Hepatocyte (in vitro differentiated cells): ENCODE results near the gene CECR2. TPM values are rescaled to one million over a fixed set of nuclear protein-coding genes. Genes with fewer than 3 reads are reported as not detected.

ENCODE experiments used
- DNase-seq: peaks from one replicate; pipeline ENCODE4 v3.0.0-alpha.2; 2016; ENCODE audit warnings: low spot score
- H2AFZ ChIP-seq: fragments of 200-600 bp; sonication (generic); 2 replicates; pipeline ENCODE4 v1.6.0; 2016; ENCODE audit warnings: antibody characterized with exemption, mild to moderate bottlenecking
- H3K27ac ChIP-seq: fragments of 200-600 bp; sonication (generic); 2 replicates; pipeline ENCODE4 v1.5.1; 2016; ENCODE audit warnings: mild to moderate bottlenecking
- H3K27me3 ChIP-seq: fragments of 200-600 bp; sonication (generic); 2 replicates; pipeline ENCODE4 v1.6.1; 2016
- H3K36me3 ChIP-seq: fragments of 200-600 bp; sonication (generic); replicated peaks from 2 replicates; pipeline ENCODE4 v1.5.1; 2016; ENCODE audit warnings: low read depth; ENCODE audit not compliant: insufficient read depth
- H3K4me1 ChIP-seq: fragments of 200-600 bp; sonication (generic); 2 replicates; pipeline ENCODE4 v1.5.1; 2016; ENCODE audit warnings: mild to moderate bottlenecking, moderate library complexity; ENCODE audit not compliant: insufficient read depth
- H3K4me2 ChIP-seq: fragments of 200-600 bp; sonication (generic); 2 replicates; pipeline ENCODE4 v1.6.0; 2016
- H3K4me3 ChIP-seq: fragments of 200-600 bp; sonication (generic); 2 replicates; pipeline ENCODE4 v1.5.1; 2016; ENCODE audit warnings: mild to moderate bottlenecking
- H3K79me2 ChIP-seq: fragments of 200-600 bp; sonication (generic); 2 replicates; pipeline ENCODE4 v1.6.0; 2017; ENCODE audit warnings: mild to moderate bottlenecking
- H3K9me2 ChIP-seq: fragments of 200-600 bp; sonication (generic); replicated peaks from 2 replicates; pipeline ENCODE4 v1.6.0; 2017; ENCODE audit warnings: mild to moderate bottlenecking; ENCODE audit not compliant: insufficient read depth
- H3K9me3 ChIP-seq: fragments of 200-600 bp; sonication (generic); 2 replicates; pipeline ENCODE4 v1.5.1; 2016; ENCODE audit warnings: low read depth, mild to moderate bottlenecking
- H4K20me1 ChIP-seq: fragments of 200-600 bp; sonication (generic); 2 replicates; pipeline ENCODE4 v1.6.0; 2016; ENCODE audit warnings: mild to moderate bottlenecking; ENCODE audit not compliant: insufficient read depth, poor library complexity, severe bottlenecking
- EZH2 ChIP-seq: fragments of 200-600 bp; sonication (generic); IDR thresholded peaks from 2 replicates; pipeline ENCODE4 v1.6.1; 2016; ENCODE audit warnings: antibody characterized with exemption, mild to moderate bottlenecking, borderline replicate concordance
- EZH2phosphoT487 ChIP-seq: fragments of 200-600 bp; sonication (generic); IDR thresholded peaks from one replicate; pipeline ENCODE4 v1.6.1; 2018; ENCODE audit warnings: antibody characterized with exemption, mild to moderate bottlenecking, low read depth, moderate library complexity; ENCODE audit not compliant: unreplicated experiment, severe bottlenecking
- WGBS: methylation state at CpG from one replicate; pipeline ENCODE4 v1.1.6; 2016; ENCODE audit warnings: low lambda C conversion rate; ENCODE audit errors: missing lambda C conversion rate; 5-methylcytosine and 5-hydroxymethylcytosine counted together
- polyA plus RNA-seq: library from polyadenylated mRNA; unstranded; fragments of >200 nt; fragmentation: Nextera tagmentation; extraction: Ambion mirVana; gene quantifications from 2 replicates; pipeline ENCODE4 v1.2.1, GENCODE V29; 2016
- small RNA-seq: library from RNA; depleted of rRNA; stranded (forward); fragments of <200 nt; gene quantifications from one replicate; pipeline ENCODE3, GENCODE V24; 2014
- total RNA-seq: library from RNA; depleted of rRNA; stranded (reverse); fragments of >200 nt; gene quantifications from 2 replicates; pipeline ENCODE4 v1.2.3, GENCODE V29; 2014
- TF ChIP-seq, protein P1 (sequence below): fragments of 200-600 bp; sonication (generic); IDR thresholded peaks from 2 replicates; pipeline ENCODE4 v1.5.1; 2016; ENCODE audit warnings: antibody characterized with exemption, mild to moderate bottlenecking; ENCODE audit not compliant: poor library complexity

CECR2 gene
- total and polyA plus RNA-seq, 2 experiments from 2014 or later: 2.2 to 3.6 TPM

DNA sequence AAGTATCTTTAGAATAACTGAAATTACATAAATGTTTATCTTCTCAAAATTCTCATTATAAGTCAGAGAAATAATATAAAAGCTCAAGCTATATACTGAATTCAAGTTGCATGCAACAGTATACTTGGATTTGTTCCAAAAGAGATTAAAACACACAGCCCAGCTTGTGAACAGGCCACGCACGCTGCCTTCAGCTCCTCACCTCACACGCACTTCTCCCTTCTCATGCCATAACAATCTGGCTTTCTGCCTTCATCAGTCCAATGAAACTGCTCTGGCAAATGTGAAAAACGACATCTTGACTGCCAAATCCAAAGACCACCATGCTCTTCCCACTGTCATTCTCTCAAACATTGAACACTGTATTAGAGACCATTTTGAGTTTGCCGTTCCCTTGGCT is 237.2 kb downstream of the CECR2 start:
- DNase-seq: peak; percentile 45
- Histone ChIP-seq H3K4me1 (no peaks in the 10 kb centered on the region), H3K79me2 (peaks cover 52% of the 10 kb centered on the region), H3K36me3 (no peaks in the 10 kb centered on the region), H3K27me3 (no peaks in the 10 kb centered on the region), H3K4me2 (no peak overlapping the region), H3K4me3 (no peak overlapping the region), H3K9me2 (no peaks in the 10 kb centered on the region), H3K27ac (peak overlapping the region; percentile 50), H3K9me3 (no peaks in the 10 kb centered on the region), H4K20me1 (peaks cover 15% of the 10 kb centered on the region), H2AFZ (no peak overlapping the region)
- TF ChIP-seq, protein P1, sequence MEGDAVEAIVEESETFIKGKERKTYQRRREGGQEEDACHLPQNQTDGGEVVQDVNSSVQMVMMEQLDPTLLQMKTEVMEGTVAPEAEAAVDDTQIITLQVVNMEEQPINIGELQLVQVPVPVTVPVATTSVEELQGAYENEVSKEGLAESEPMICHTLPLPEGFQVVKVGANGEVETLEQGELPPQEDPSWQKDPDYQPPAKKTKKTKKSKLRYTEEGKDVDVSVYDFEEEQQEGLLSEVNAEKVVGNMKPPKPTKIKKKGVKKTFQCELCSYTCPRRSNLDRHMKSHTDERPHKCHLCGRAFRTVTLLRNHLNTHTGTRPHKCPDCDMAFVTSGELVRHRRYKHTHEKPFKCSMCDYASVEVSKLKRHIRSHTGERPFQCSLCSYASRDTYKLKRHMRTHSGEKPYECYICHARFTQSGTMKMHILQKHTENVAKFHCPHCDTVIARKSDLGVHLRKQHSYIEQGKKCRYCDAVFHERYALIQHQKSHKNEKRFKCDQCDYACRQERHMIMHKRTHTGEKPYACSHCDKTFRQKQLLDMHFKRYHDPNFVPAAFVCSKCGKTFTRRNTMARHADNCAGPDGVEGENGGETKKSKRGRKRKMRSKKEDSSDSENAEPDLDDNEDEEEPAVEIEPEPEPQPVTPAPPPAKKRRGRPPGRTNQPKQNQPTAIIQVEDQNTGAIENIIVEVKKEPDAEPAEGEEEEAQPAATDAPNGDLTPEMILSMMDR: no peak
- no peak for TF ChIP-seq EZH2phosphoT487
- TF ChIP-seq EZH2: no peak
- 72% methylated on average over 5 of the region's 5 CpGs for WGBS

Small RNA genes within 50 kb of the gene (small RNA-seq; reads per million reads assigned to genes)
- gene CECR9 (not detected), gene RN7SL843P (not detected)

Other genes starting within 250 kb of the CECR2 start
- 0.50 and 0.76 TPM in 2 replicates for gene TMEM121B, start 248.1 kb upstream of the CECR2 start, total RNA-seq
- 0.30 TPM in 1 of 2 replicates, not detected in the other for gene TMEM121B, start 248.1 kb upstream of the CECR2 start, polyA plus RNA-seq
- gene HDHD5, start 210.2 kb upstream of the CECR2 start, total RNA-seq: 25.9 and 32.9 TPM in 2 replicates
- 46.4 and 53.2 TPM in 2 replicates for gene HDHD5, start 210.2 kb upstream of the CECR2 start, polyA plus RNA-seq
- 12.1 and 17.5 TPM in 2 replicates for gene ADA2, start 150.0 kb upstream of the CECR2 start, total RNA-seq
- gene ADA2, start 150.0 kb upstream of the CECR2 start, polyA plus RNA-seq: 13.8 and 14.1 TPM in 2 replicates
- 4.2 and 5.5 TPM in 2 replicates for gene SLC25A18, start 194.0 kb downstream of the CECR2 start, total RNA-seq
- 3.5 and 4.3 TPM in 2 replicates for gene SLC25A18, start 194.0 kb downstream of the CECR2 start, polyA plus RNA-seq